IMR-90 (cell line): ENCODE data around the gene EXOC4. TPM values are rescaled to one million over a fixed set of nuclear protein-coding genes. Genes with fewer than 3 reads are reported as not detected.

Experiments
- ATAC-seq: fragments of 200-7000 bp; cut with Tn5 transposase; 2 replicates; pipeline ENCODE4 v1.9.1; 2020; ENCODE audit warnings: low read depth, mild to moderate bottlenecking, moderate library complexity
- BruUV-seq: library from RNA; stranded (reverse); fragments of 400-500 nt; replicated peaks from 2 replicates; lab custom pipeline; 2021; lab: Mats Ljungman, UMichigan
- CTCF ChIA-PET: fragments of 300-600 bp; formaldehyde crosslinking; extraction: SDS; loops from one replicate; lab custom pipeline; 2021; ENCODE audit warnings: antibody characterized with exemption; lab: Yijun Ruan, JAX
- POLR2A ChIA-PET: fragments of 300-600 bp; sonication (Branson Sonifier 250); formaldehyde crosslinking; loops from one replicate; lab custom pipeline; 2022; ENCODE audit warnings: antibody characterized with exemption; ENCODE audit not compliant: unreplicated experiment; lab: Charles Lee
- DNase-seq: peaks from one replicate; pipeline ENCODE4 v3.0.0; 2013
- H2AFZ ChIP-seq: replicated peaks from 2 replicates; pipeline ENCODE3; 2013; ENCODE audit warnings: low read length, mild to moderate bottlenecking; ENCODE audit not compliant: poor library complexity
- H2AK5ac ChIP-seq: 2 replicates; pipeline ENCODE4 v1.6.1; 2013; ENCODE audit warnings: low read depth, low read length, inconsistent platforms
- H2AK9ac ChIP-seq: replicated peaks from 2 replicates; pipeline ENCODE3; 2013; ENCODE audit warnings: mild to moderate bottlenecking, low read depth, low read length, moderate library complexity; ENCODE audit not compliant: poor library complexity
- H2BK120ac ChIP-seq: 2 replicates; pipeline ENCODE4 v1.6.1; 2013; ENCODE audit warnings: low read depth, low read length, inconsistent platforms
- H2BK15ac ChIP-seq: 3 replicates; pipeline ENCODE4 v1.6.1; 2013; ENCODE audit warnings: low read depth, low read length, inconsistent platforms
- H2BK20ac ChIP-seq: 2 replicates; pipeline ENCODE4 v1.6.1; 2013; ENCODE audit warnings: low read depth, mild to moderate bottlenecking, inconsistent platforms, low read length, moderate library complexity
- H2BK5ac ChIP-seq: 2 replicates; pipeline ENCODE4 v1.6.1; 2013; ENCODE audit warnings: mild to moderate bottlenecking, low read depth, low read length, inconsistent platforms; ENCODE audit not compliant: poor library complexity, severe bottlenecking
- H3K14ac ChIP-seq: replicated peaks from 2 replicates; pipeline ENCODE4 v1.6.1; 2013; ENCODE audit warnings: low read depth, low read length, inconsistent platforms
- H3K18ac ChIP-seq: 2 replicates; pipeline ENCODE4 v1.6.1; 2013; ENCODE audit warnings: low read depth, low read length, control low read depth
- H3K23ac ChIP-seq: 2 replicates; pipeline ENCODE4 v1.6.1; 2013; ENCODE audit warnings: low read depth, low read length, inconsistent platforms
- H3K27ac ChIP-seq: 2 replicates; pipeline ENCODE4 v1.5.1; 2013; ENCODE audit warnings: mild to moderate bottlenecking, control low read depth, low read length; ENCODE audit not compliant: insufficient read depth
- H3K27me3 ChIP-seq: 2 replicates; pipeline ENCODE4 v1.6.1; 2013; ENCODE audit warnings: low read length; ENCODE audit not compliant: control insufficient read depth, insufficient read depth
- H3K36me3 ChIP-seq: 2 replicates; pipeline ENCODE4 v1.6.1; 2013; ENCODE audit warnings: low read length, mixed read lengths; ENCODE audit not compliant: control insufficient read depth, insufficient read depth
- H3K4ac ChIP-seq: 2 replicates; pipeline ENCODE4 v1.6.1; 2013; ENCODE audit warnings: low read depth, low read length, inconsistent platforms
- H3K4me1 ChIP-seq: 2 replicates; pipeline ENCODE4 v1.6.1; 2013; ENCODE audit warnings: low read length, mixed read lengths; ENCODE audit not compliant: control insufficient read depth, insufficient read depth
- H3K4me2 ChIP-seq: 2 replicates; pipeline ENCODE4 v1.6.1; 2013; ENCODE audit warnings: low read depth, mild to moderate bottlenecking, control low read depth, low read length, moderate library complexity
- H3K4me3 ChIP-seq: 2 replicates; pipeline ENCODE4 v1.5.1; 2013; ENCODE audit warnings: low read depth, mild to moderate bottlenecking, control low read depth, low read length, moderate library complexity; ENCODE audit not compliant: insufficient read depth
- H3K56ac ChIP-seq: 2 replicates; pipeline ENCODE4 v1.6.1; 2013; ENCODE audit warnings: low read length, inconsistent platforms; ENCODE audit not compliant: insufficient read depth; ENCODE audit errors: extremely low read depth
- H3K79me1 ChIP-seq, 2 experiments: 2 replicates each; pipeline ENCODE4 v1.6.1; 2013; ENCODE audit warnings: low read length in 2 of 2, inconsistent platforms in 1 of 2, low read depth in 1 of 2
- H3K9ac ChIP-seq: 2 replicates; pipeline ENCODE4 v1.6.1; 2013; ENCODE audit warnings: low read depth, low read length, control low read depth
- H3K9me1 ChIP-seq: 2 replicates; pipeline ENCODE4 v1.6.1; 2013; ENCODE audit warnings: low read length, inconsistent platforms; ENCODE audit not compliant: insufficient read depth
- H3K9me3 ChIP-seq: 2 replicates; pipeline ENCODE4 v1.6.1; 2013; ENCODE audit warnings: low read length; ENCODE audit not compliant: control insufficient read depth, insufficient read depth
- H4K20me1 ChIP-seq: 2 replicates; pipeline ENCODE4 v1.6.1; 2013; ENCODE audit warnings: low read length, inconsistent platforms; ENCODE audit not compliant: insufficient read depth
- H4K5ac ChIP-seq: 2 replicates; pipeline ENCODE4 v1.6.1; 2013; ENCODE audit warnings: mild to moderate bottlenecking, low read depth, low read length, control low read depth
- H4K8ac ChIP-seq, 2 experiments: 2 replicates each; pipeline ENCODE4 v1.6.1; 2013; ENCODE audit warnings: low read depth in 2 of 2, low read length in 2 of 2, control low read depth in 1 of 2, inconsistent platforms in 1 of 2
- H4K91ac ChIP-seq: 2 replicates; pipeline ENCODE4 v1.6.1; 2013; ENCODE audit warnings: low read depth, low read length, inconsistent platforms; ENCODE audit not compliant: insufficient read depth
- BHLHE40 ChIP-seq: fragments of 150-350 bp; IDR thresholded peaks from 2 replicates; pipeline ENCODE4 v1.6.1; 2016; ENCODE audit warnings: mild to moderate bottlenecking, low read depth, low read length
- CEBPB ChIP-seq: IDR thresholded peaks from 2 replicates; pipeline ENCODE4 v1.6.1; 2012; ENCODE audit warnings: low read depth, low read length, improper control_type of control experiment
- CHD1 ChIP-seq: IDR thresholded peaks from 2 replicates; pipeline ENCODE4 v1.6.1; 2012; ENCODE audit warnings: low read depth, low read length, improper control_type of control experiment
- FOS ChIP-seq: fragments of 150-350 bp; IDR thresholded peaks from 2 replicates; pipeline ENCODE4 v1.6.1; 2016; ENCODE audit warnings: low read depth, low read length
- MAFK ChIP-seq: IDR thresholded peaks from 2 replicates; pipeline ENCODE4 v1.6.1; 2012; ENCODE audit warnings: low read depth, low read length, improper control_type of control experiment
- MAZ ChIP-seq: IDR thresholded peaks from 2 replicates; pipeline ENCODE4 v1.6.1; 2012; ENCODE audit warnings: low read depth, mild to moderate bottlenecking, low read length, improper control_type of control experiment, moderate library complexity, borderline replicate concordance
- MXI1 ChIP-seq: IDR thresholded peaks from 2 replicates; pipeline ENCODE4 v1.6.1; 2012; ENCODE audit warnings: low read depth, mild to moderate bottlenecking, low read length, moderate library complexity, borderline replicate concordance
- NFE2L2 ChIP-seq: fragments of 150-350 bp; IDR thresholded peaks from 2 replicates; pipeline ENCODE4 v1.6.1; 2016; ENCODE audit warnings: low read depth, mild to moderate bottlenecking, low read length
- POLR2A ChIP-seq: IDR thresholded peaks from 2 replicates; pipeline ENCODE4 v1.6.1; 2012; ENCODE audit warnings: mild to moderate bottlenecking, low read depth, low read length
- RAD21 ChIP-seq: IDR thresholded peaks from 2 replicates; pipeline ENCODE4 v1.6.1; 2012; ENCODE audit warnings: low read length, improper control_type of control experiment
- RCOR1 ChIP-seq: IDR thresholded peaks from 2 replicates; pipeline ENCODE4 v1.6.1; 2012; ENCODE audit warnings: mild to moderate bottlenecking, low read length, improper control_type of control experiment; ENCODE audit not compliant: insufficient replicate concordance
- RFX5 ChIP-seq: IDR thresholded peaks from 2 replicates; pipeline ENCODE4 v1.8.0; 2012; ENCODE audit warnings: low read depth, mild to moderate bottlenecking, low read length, moderate library complexity
- SMC3 ChIP-seq: fragments of 150-350 bp; IDR thresholded peaks from 2 replicates; pipeline ENCODE4 v1.6.1; 2016; ENCODE audit warnings: low read depth, mild to moderate bottlenecking, antibody characterized with exemption, low read length, moderate library complexity
- WGBS, 2 experiments: methylation state at CpG; one replicate each; pipeline versions ENCODE4 v1.1.5 to v1.1.7; 2013; ENCODE audit warnings: missing lambda C conversion rate in 2 of 2; ENCODE audit not compliant: insufficient read length in 1 of 2; ENCODE audit errors: extremely low coverage in 2 of 2; 5-methylcytosine and 5-hydroxymethylcytosine counted together
- dilution Hi-C: fragments of 300-500 bp; cut with HindIII; formaldehyde crosslinking; loops from one replicate; pipeline ENCODE4 v1.14.3; 2018; ENCODE audit warnings: low sequenced_read_pairs; ENCODE audit not compliant: unreplicated experiment
- in situ Hi-C: fragments of 300-500 bp; cut with MboI; formaldehyde crosslinking; loops from 3 replicates; pipeline ENCODE4 v1.14.3; 2019; ENCODE audit warnings: low sequenced_read_pairs, inconsistent platforms, mixed read lengths
- intact Hi-C: fragments of 100-400 bp; cut with micrococcal nuclease; formaldehyde crosslinking; loops from 2 replicates; pipeline ENCODE4 v1.10.0; 2022
- polyA plus RNA-seq, 3 experiments: library from polyadenylated mRNA; depleted of rRNA; stranded (reverse); fragments of >200 nt; gene quantifications; 2 replicates each; pipeline ENCODE4 v1.2.3, GENCODE V29; 2012; ENCODE audit warnings: low replicate concordance in 1 of 3
- total RNA-seq: library from RNA; depleted of rRNA; stranded (reverse); fragments of >200 nt; gene quantifications from 2 replicates; pipeline ENCODE4 v1.2.3, GENCODE V29; 2012
- TF ChIP-seq, protein P1 (sequence below): conservative IDR thresholded peaks from 2 replicates; pipeline ENCODE4 v1.5.1; 2012; ENCODE audit warnings: mild to moderate bottlenecking, low read depth, low read length, improper control_type of control experiment
- TF ChIP-seq, protein P2 (sequence below): fragments of 150-350 bp; IDR thresholded peaks from 2 replicates; pipeline ENCODE4 v1.6.1; 2016; ENCODE audit warnings: low read depth, mild to moderate bottlenecking, low read length, moderate library complexity, borderline replicate concordance
- TF ChIP-seq, protein P3 (sequence below): fragments of 150-350 bp; IDR thresholded peaks from 2 replicates; pipeline ENCODE4 v1.6.1; 2017; ENCODE audit warnings: mild to moderate bottlenecking, antibody characterized with exemption, low read length, low read depth

Gene EXOC4
- total and polyA plus RNA-seq, 2 of the 4 experiments (the other 2 are of a cell fraction) = 25.4 to 94.6 TPM

DNA sequence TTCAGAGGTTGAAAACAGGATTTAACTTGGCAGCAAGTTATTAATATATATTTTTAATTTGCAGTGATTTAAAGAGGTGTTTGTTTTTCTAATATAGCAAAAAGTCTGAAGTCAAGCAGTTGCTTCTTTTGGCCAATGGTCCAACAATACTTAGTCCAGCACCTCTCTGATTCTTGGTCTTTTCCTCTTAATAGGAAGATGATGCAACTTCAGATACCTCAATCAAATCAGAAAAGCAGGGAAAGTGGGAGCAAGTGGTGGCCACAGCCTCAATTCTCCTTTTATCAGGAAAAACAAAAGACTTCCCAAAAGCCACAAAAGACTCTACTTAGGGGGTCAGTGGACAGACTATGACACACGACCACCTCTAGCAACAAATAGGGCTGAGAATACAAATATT, 740.7 kb downstream of the EXOC4 start:
- H3K56ac ChIP-seq = no peak overlapping the region
- H3K27me3 ChIP-seq = no peaks in the 10 kb centered on the region
- H3K79me1 ChIP-seq = no peaks in the 10 kb centered on the region
- no peak overlapping the region for H4K8ac ChIP-seq
- ChIA-PET POLR2A (no interaction called here), CTCF (no interaction called here)
- H3K36me3 ChIP-seq = no peaks in the 10 kb centered on the region
- no peak overlapping the region for H2BK15ac ChIP-seq
- no peak overlapping the region for H3K18ac ChIP-seq
- H3K4me3 ChIP-seq = no peak overlapping the region
- BruUV-seq = no TSS peak
- H2BK5ac ChIP-seq = no peak overlapping the region
- no peak overlapping the region for H3K14ac ChIP-seq
- in situ Hi-C loops (no loop called here), intact Hi-C loops (loop anchor here (5.0 kb wide), 1 partner anchor 141 kb away; no protein-coding TSS in a partner anchor), dilution Hi-C loops (no loop called here)
- H2AFZ ChIP-seq = no peak overlapping the region
- H4K91ac ChIP-seq = no peak overlapping the region
- no peaks in the 10 kb centered on the region for H4K20me1 ChIP-seq
- H2AK5ac ChIP-seq = no peak overlapping the region
- H3K4me1 ChIP-seq = no peaks in the 10 kb centered on the region
- ATAC-seq (no peak), DNase-seq (no peak)
- no CpG with 5 or more reads among the region's 1 CpG for WGBS, 2 experiments
- no peak overlapping the region for H3K9ac ChIP-seq
- H3K23ac ChIP-seq = no peak overlapping the region
- TF ChIP-seq RCOR1 (no peak), NFE2L2 (no peak), CHD1 (no peak), SMC3 (no peak), POLR2A (no peak), RFX5 (no peak), MXI1 (no peak), CEBPB (no peak), BHLHE40 (no peak), MAFK (no peak), FOS (no peak), RAD21 (no peak), MAZ (no peak)
- TF ChIP-seq, protein P1, sequence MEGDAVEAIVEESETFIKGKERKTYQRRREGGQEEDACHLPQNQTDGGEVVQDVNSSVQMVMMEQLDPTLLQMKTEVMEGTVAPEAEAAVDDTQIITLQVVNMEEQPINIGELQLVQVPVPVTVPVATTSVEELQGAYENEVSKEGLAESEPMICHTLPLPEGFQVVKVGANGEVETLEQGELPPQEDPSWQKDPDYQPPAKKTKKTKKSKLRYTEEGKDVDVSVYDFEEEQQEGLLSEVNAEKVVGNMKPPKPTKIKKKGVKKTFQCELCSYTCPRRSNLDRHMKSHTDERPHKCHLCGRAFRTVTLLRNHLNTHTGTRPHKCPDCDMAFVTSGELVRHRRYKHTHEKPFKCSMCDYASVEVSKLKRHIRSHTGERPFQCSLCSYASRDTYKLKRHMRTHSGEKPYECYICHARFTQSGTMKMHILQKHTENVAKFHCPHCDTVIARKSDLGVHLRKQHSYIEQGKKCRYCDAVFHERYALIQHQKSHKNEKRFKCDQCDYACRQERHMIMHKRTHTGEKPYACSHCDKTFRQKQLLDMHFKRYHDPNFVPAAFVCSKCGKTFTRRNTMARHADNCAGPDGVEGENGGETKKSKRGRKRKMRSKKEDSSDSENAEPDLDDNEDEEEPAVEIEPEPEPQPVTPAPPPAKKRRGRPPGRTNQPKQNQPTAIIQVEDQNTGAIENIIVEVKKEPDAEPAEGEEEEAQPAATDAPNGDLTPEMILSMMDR = no peak
- TF ChIP-seq, protein P2, sequence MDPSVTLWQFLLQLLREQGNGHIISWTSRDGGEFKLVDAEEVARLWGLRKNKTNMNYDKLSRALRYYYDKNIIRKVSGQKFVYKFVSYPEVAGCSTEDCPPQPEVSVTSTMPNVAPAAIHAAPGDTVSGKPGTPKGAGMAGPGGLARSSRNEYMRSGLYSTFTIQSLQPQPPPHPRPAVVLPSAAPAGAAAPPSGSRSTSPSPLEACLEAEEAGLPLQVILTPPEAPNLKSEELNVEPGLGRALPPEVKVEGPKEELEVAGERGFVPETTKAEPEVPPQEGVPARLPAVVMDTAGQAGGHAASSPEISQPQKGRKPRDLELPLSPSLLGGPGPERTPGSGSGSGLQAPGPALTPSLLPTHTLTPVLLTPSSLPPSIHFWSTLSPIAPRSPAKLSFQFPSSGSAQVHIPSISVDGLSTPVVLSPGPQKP = no peak
- TF ChIP-seq, protein P3, sequence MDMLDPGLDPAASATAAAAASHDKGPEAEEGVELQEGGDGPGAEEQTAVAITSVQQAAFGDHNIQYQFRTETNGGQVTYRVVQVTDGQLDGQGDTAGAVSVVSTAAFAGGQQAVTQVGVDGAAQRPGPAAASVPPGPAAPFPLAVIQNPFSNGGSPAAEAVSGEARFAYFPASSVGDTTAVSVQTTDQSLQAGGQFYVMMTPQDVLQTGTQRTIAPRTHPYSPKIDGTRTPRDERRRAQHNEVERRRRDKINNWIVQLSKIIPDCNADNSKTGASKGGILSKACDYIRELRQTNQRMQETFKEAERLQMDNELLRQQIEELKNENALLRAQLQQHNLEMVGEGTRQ = no peak
- no peak overlapping the region for H3K27ac ChIP-seq
- H3K9me3 ChIP-seq = no peaks in the 10 kb centered on the region
- no peak overlapping the region for H3K4ac ChIP-seq
- H4K5ac ChIP-seq = no peak overlapping the region
- no peak overlapping the region for H3K4me2 ChIP-seq
- no peak overlapping the region for H2BK120ac ChIP-seq
- no peaks in the 10 kb centered on the region for H3K9me1 ChIP-seq
- no peak overlapping the region for H2BK20ac ChIP-seq
- H2AK9ac ChIP-seq = no peak overlapping the region
